Small intestine (tissue), 7 donors: ENCODE results near the gene SGSH. TPM values are rescaled to one million over a fixed set of nuclear protein-coding genes. Genes with fewer than 3 reads are reported as not detected.
"Not testable (repeated sequence)": the region's sequence is repeated elsewhere in the genome, so short reads cannot be mapped to it uniquely, and the experiment has no call there.

Experiments used
- DNase-seq, 2 donors: peaks; one replicate each; pipeline versions ENCODE4 v3.0.0 to v3.0.0-alpha.2; 2013
- FAIRE-seq: peaks from 2 replicates; lab custom pipeline; 2012; peaks lifted over from hg19 to GRCh38; lab: Jason Lieb, UNC
- H3K27ac ChIP-seq, 3 donors: one replicate each; pipeline ENCODE4 v1.5.1; 2013; ENCODE audit warnings: low read length in 2 of 3, mild to moderate bottlenecking in 2 of 3, control low read depth in 1 of 3, inconsistent platforms in 1 of 3, low read depth in 1 of 3, moderate library complexity in 1 of 3
- H3K27me3 ChIP-seq, 3 donors: one replicate each; pipeline ENCODE4 v1.6.1; 2013; ENCODE audit warnings: low read length in 3 of 3, inconsistent platforms in 1 of 3; ENCODE audit not compliant: control insufficient read depth in 3 of 3, insufficient read depth in 3 of 3
- H3K36me3 ChIP-seq, 3 donors: one replicate each; pipeline ENCODE4 v1.6.1; 2013; ENCODE audit warnings: low read length in 3 of 3, inconsistent platforms in 1 of 3, low read depth in 1 of 3, mild to moderate bottlenecking in 1 of 3, moderate library complexity in 1 of 3; ENCODE audit not compliant: control insufficient read depth in 3 of 3, insufficient read depth in 2 of 3
- H3K4me1 ChIP-seq, 3 donors: one replicate each; pipeline ENCODE4 v1.6.1; 2013; ENCODE audit warnings: low read length in 2 of 3, inconsistent platforms in 1 of 3, low read depth in 1 of 3, mild to moderate bottlenecking in 1 of 3, moderate library complexity in 1 of 3; ENCODE audit not compliant: control insufficient read depth in 3 of 3, insufficient read depth in 2 of 3
- H3K4me3 ChIP-seq, 3 donors: one replicate each; pipeline ENCODE4 v1.5.1; 2013; ENCODE audit warnings: low read length in 3 of 3, control low read depth in 1 of 3, inconsistent platforms in 1 of 3, low read depth in 1 of 3, mild to moderate bottlenecking in 1 of 3, moderate library complexity in 1 of 3
- H3K9me3 ChIP-seq, 2 donors: one replicate each; pipeline ENCODE4 v1.6.1; 2013; ENCODE audit warnings: low read depth in 1 of 2, low read length in 1 of 2; ENCODE audit not compliant: control insufficient read depth in 2 of 2, insufficient read depth in 1 of 2
- WGBS, 3 donors: extraction: QIAGEN DNeasy Blood & Tissue Kit; methylation state at CpG; one replicate each; pipeline ENCODE4 v1.1.7; 2013; 5-methylcytosine and 5-hydroxymethylcytosine counted together
- polyA plus RNA-seq, 4 donors: library from polyadenylated mRNA; stranded (reverse) in 3 of 4; unstranded in 1 of 4; fragments of 200-250 nt in 3 of 4; fragments of 120-200 nt in 1 of 4; gene quantifications; one replicate each; pipeline versions ENCODE4 v1.2.1 to v1.2.3, GENCODE V29; 2013
- donor health status: healthy with polysubstance abuse.
- donor health status: control.
- donor health status: control.
- donor health status: Bipolar disorder and iron deficiency.
- donor health status: healthy.

The SGSH gene
- polyA plus RNA-seq, 4 donors, result 24.4 to 60.1 (median 34.5) TPM

- Histone ChIP-seq H3K27ac (peak overlapping the region in 2 of 3 donors; percentile 67 to 89), H3K4me3 (peak overlapping the region in 2 of 3 donors; percentile 55 to 77), H3K27me3 (no peaks in the 10 kb centered on the region), H3K4me1 (peaks cover 8 to 36% (median 16%) of the 10 kb centered on the region in 3 donors), H3K36me3 (peaks cover 0 to 14% (median 0%) of the 10 kb centered on the region in 3 donors), H3K9me3 (no peaks in the 10 kb centered on the region)
- DNase-seq (no peak), FAIRE-seq (no peak)
- 31 to 50% (median 35%) methylated on average over 18 of the region's 18 CpGs for WGBS, 3 donors
Observed at GRCh38 chr17:80259457-80260068, 39.4 kb upstream of the SGSH start.

DNA sequence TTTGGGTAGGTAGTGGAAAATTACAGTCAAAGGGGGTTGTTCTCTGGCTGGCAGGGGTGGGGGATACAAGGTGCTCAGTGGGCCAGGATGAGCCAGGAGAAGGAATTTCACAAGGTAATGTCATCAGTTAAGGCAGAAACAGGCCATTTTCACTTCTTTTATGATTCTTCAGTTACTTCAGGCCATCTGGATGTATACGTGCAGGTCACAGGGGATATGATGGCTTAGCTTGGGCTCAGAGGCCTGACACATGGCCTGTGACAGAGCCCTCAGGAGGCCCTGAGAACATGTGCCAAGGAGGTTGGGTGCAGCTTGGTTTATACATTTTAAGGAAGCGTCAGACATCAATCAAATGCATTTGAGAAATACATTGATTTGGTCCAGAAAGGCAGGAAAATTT, 38.2 kb upstream of the SGSH start:
- not testable (repeated sequence) for H3K9me3 ChIP-seq, FAIRE-seq, H3K4me3 ChIP-seq, H3K27ac ChIP-seq, H3K27me3 ChIP-seq, DNase-seq
- peaks cover 0 to 18% (median 0%) of the 10 kb centered on the region in 3 donors for H3K36me3 ChIP-seq
- H3K4me1 ChIP-seq, result peaks cover 8 to 26% (median 14%) of the 10 kb centered on the region in 3 donors
- WGBS, 3 donors, result 82 to 96% (median 85%) methylated on average over 2 of the region's 2 CpGs

DNA sequence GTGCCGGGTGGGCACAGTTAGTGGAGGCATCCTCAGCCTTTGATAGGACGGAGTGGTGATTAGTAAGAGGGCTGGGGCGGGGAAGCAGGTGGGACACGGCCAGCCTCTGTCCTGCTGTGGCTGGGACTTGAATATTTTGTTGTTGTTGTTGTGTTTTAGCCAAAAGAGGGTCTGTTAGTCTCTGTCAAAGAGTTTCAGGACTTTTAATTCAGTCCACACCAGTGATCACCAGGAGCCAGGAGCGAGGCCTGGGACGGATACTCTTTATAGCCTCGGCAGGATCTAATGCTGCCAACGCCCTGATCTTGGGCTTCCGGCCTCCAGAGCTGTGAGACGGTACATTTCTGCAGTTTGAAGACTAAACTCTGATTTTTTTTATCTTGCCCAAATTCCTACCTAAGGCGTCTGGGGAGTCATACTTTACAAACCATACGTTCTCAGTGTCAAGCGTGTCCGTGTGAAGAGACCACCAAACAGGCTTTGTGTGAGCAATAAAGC, 37.6 kb upstream of the SGSH start:
- H3K9me3 ChIP-seq, result no peaks in the 10 kb centered on the region
- DNase-seq (no peak), FAIRE-seq (no peak)
- peak overlapping the region in 1 of 3 donors; percentile 4 for H3K27ac ChIP-seq
- no peak overlapping the region for H3K4me3 ChIP-seq
- H3K36me3 ChIP-seq, result peaks cover 0 to 22% (median 0%) of the 10 kb centered on the region in 3 donors
- peaks cover 5 to 20% (median 11%) of the 10 kb centered on the region in 3 donors for H3K4me1 ChIP-seq
- WGBS, 3 donors, result 78 to 85% (median 80%) methylated on average over 14 of the region's 14 CpGs
- H3K27me3 ChIP-seq, result no peaks in the 10 kb centered on the region

DNA sequence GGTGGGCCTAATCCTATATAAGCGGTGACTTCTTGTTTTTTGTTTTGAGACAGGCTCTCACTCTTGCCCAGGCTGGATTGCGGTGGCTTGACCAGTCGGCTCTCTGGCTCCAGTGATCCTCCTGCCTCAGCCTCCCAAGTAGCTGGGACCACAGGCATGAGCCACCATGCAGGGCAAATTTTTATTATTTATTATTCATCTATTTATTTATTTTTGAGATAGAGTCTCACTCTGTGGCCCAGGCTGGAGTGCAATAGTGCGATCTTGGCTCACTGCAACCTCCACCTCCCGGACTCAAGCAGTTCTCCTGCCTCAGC, 35.9 kb upstream of the SGSH start:
- Histone ChIP-seq H3K27me3 (no peaks in the 10 kb centered on the region), H3K27ac (no peak overlapping the region), H3K36me3 (peaks cover 0 to 37% (median 0%) of the 10 kb centered on the region in 3 donors), H3K4me3 (no peak overlapping the region), H3K4me1 (peaks cover 2 to 8% (median 3%) of the 10 kb centered on the region in 3 donors), H3K9me3 (no peaks in the 10 kb centered on the region)
- WGBS, 3 donors, result 95 to 97% (median 96%) methylated on average over 5 of the region's 5 CpGs
- DNase-seq (no peak), FAIRE-seq (no peak)

DNA sequence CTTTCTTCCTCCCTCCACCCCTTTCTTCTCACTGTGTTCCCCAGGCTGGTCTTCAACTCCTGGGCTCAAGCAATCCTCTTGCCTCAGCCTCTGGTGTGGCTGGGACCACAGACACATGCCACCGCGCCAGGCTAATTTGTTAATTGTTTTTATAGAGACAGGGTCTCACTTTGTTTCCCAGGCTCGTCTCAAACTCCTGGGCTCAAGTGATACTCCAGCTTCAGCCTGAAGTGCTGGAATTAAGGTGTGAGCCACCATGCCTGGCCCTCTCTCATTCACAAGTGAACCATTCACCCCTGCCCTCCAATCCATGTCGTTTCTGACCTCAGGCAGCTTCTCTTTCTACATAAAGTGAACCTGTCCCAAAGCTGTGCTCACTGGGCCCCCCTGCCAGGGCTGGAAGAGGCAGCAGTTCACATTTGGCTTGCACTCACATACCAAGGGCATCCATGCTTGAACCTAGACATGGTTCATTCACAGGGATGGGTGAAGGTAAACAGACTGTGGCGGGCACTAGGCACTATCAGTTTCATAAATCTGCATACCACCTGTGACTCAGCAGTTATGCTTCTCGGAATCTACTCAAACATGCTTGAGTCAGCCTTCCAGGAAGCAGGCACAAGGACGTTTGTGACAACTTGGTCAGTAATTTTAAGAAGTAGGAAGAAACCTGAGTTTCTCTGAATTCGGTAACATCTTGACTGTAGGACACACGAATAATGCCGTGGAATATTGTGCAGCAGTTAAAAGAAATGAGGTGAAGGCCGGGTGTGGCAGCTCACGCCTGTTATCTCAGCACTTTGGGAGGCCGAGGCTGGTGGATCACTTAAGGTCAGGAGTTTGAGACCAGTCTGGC, 34.5 kb upstream of the SGSH start:
- Histone ChIP-seq H3K27me3 (no peaks in the 10 kb centered on the region), H3K4me1 (peaks cover 2 to 4% (median 3%) of the 10 kb centered on the region in 3 donors), H3K9me3 (no peaks in the 10 kb centered on the region), H3K27ac (peak overlapping the region in 1 of 3 donors; percentile 70), H3K36me3 (peaks cover 0 to 46% (median 0%) of the 10 kb centered on the region in 3 donors), H3K4me3 (no peak overlapping the region)
- 28 to 46% (median 36%) methylated on average over 13 of the region's 13 CpGs for WGBS, 3 donors
- DNase-seq (peak; percentile 63 to 77), FAIRE-seq (no peak)

DNA sequence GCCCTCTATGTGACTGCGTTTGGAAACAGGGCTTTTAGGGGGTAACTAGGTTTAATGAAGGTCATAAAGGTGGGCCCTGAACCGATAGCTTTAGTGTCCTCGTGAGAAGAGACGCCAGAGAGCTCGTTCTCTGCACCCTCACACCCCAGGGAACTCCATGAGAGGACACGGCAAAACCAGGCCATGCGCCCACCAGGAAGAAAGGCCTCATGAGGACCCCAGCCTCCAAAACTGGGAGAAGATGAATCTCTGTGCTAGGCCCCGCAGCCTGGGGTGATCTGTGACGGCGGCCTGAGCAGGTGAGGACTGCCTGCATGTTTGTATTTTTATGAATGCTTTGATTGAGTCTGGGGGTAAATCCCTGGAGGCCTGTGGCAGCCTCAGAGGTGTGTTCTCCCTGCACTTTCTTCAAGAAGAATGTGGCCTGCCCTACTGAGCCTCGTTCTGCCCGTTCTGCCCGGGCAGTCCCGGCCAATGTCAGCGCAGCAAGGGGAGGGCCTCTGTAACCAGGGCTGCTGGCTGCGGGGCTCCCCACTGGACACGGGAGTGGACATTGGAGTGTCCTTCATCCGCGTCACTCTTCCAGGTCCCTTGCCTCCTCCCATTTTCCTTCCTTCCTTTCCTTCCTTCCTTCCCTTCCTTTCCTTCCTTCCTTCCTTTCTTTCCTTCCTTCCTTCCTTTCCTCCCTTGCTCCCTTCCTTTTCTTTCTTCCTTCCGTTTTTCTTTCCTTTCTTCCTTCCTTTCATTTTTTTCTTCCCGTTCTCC, 33.7 kb upstream of the SGSH start:
- 87 to 92% (median 89%) methylated on average over 18 to 21 of the region's 21 CpGs for WGBS, 3 donors
- Histone ChIP-seq H3K36me3 (peaks cover 0 to 54% (median 0%) of the 10 kb centered on the region in 3 donors), H3K27me3 (no peaks in the 10 kb centered on the region), H3K4me3 (no peak overlapping the region), H3K27ac (no peak overlapping the region), H3K4me1 (peaks cover 0 to 3% (median 2%) of the 10 kb centered on the region in 3 donors), H3K9me3 (no peaks in the 10 kb centered on the region)
- FAIRE-seq (no peak), DNase-seq (no peak)

- FAIRE-seq (no peak), DNase-seq (peak; percentile 50 to 78)
- 18 to 47% (median 19%) methylated on average over 13 of the region's 13 CpGs for WGBS, 3 donors
- H3K4me3 ChIP-seq, result no peak overlapping the region
- H3K9me3 ChIP-seq, result no peaks in the 10 kb centered on the region
- H3K27me3 ChIP-seq, result no peaks in the 10 kb centered on the region
- H3K4me1 ChIP-seq, result peaks cover 0 to 3% (median 2%) of the 10 kb centered on the region in 3 donors
- no peak overlapping the region for H3K27ac ChIP-seq
- H3K36me3 ChIP-seq, result peaks cover 0 to 63% (median 0%) of the 10 kb centered on the region in 3 donors
Observed at GRCh38 chr17:80252871-80253270, 32.7 kb upstream of the SGSH start.

DNA sequence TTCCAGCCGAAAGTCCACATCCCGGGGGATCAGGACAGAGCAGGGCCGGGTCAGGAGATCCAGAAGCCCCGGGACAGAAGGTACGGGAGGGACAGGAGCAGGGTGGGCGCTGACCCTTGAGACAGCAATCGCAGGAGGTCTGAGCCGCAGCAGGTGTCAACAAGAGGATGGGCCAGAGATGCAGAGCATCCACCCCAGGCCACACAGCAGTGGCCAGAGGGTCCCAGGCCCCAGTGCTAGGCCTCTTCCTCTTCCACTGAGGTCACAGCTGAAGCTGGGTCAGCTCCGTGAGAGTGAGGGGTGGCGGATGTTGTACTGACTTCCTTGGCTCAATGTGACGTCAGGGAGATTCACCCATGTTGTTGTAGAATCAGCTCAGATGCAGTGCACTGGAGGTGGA, 31.8 kb upstream of the SGSH start:
- Histone ChIP-seq H3K36me3 (peaks cover 0 to 69% (median 0%) of the 10 kb centered on the region in 3 donors), H3K27ac (no peak overlapping the region), H3K27me3 (no peaks in the 10 kb centered on the region), H3K9me3 (no peaks in the 10 kb centered on the region), H3K4me1 (peaks cover 0 to 3% (median 2%) of the 10 kb centered on the region in 3 donors), H3K4me3 (no peak overlapping the region)
- FAIRE-seq (no peak), DNase-seq (no peak)
- WGBS, 3 donors, result 92 to 95% (median 94%) methylated on average over 11 of the region's 11 CpGs
